ENCODE results near the gene ANKRD18B. TPM values are rescaled to one million over a fixed set of nuclear protein-coding genes. Genes with fewer than 3 reads are reported as not detected.

Gene ANKRD18B
- total RNA-seq, result 1.1 and 4.9 TPM in 2 replicates

GRCh38 chr9:33523397-33524305 lies at the start of gene ANKRD18B:
TSS of gene ANKRD18B (plus strand) at chr9:33524251. CDS start at chr9:33524490, 239 bp downstream.

Small RNA genes within 50 kb of the gene (small RNA-seq; reads per million reads assigned to genes)
- gene AL139008.1 (ENCODE audit: low replicate concordance), result not detected
- gene PRSS3P4 (ENCODE audit: low replicate concordance), result not detected

Other genes starting within 250 kb of the ANKRD18B start
- 34.2 and 37.4 TPM in 2 replicates for gene NFX1, start 233.7 kb upstream of the ANKRD18B start, total RNA-seq
- gene AQP7, start 121.7 kb upstream of the ANKRD18B start, total RNA-seq, result 0.44 TPM in 1 of 2 replicates, not detected in the other
- 1.9 and 5.9 TPM in 2 replicates for gene AQP3, start 76.7 kb upstream of the ANKRD18B start, total RNA-seq
- 35.0 and 61.0 TPM in 2 replicates for gene NOL6, start 50.3 kb upstream of the ANKRD18B start, total RNA-seq

All from placental pericyte (primary cell).